ENCODE results near the gene MGAT3.

DNA sequence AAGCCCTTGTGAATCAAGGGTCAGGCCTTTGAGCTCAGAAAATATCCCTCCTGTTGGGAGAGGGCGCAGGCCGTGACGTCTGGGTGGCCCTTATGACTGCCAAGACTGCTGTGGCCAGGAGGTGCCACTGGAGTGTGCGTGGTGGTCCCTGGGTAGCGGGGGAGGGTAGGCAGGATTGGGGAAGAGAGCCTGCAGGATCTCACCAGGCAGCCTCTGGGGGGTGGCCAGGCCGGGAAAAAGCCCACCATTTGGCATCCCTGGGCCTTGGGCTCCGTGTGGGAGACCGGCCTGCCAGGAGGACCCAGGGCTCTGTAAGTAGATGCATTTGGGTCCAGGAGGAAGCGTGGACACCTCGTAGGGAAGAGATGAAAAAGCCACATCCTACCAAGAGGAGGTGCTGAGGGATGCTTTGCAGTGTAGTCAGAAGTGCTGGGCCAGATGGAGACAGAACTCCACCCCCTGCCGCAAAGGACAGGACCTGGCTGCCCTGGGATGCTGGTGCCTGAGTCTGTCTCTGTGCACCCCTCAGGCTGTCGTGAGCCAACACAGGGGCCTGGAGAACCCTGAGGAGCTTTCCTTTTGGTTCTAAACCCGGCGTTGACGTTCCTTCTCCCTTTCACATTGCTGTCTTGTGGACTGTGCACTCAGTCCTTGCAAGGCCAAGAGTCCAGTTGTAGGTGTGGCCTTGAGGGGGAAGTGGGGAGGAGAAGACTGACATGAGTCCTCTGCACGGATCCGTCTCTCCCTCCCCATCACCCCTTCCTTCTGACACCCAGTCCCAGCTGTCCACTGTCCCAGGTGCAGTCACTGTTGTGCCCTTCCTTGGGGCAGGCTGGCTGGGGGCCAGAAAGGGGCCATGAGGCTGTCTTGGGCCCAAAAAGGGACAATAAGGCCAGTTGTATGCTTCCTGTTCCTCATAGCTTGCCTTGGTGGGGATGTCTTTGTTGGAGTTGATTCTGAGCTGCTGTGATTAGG lies 32.6 kb downstream of the MGAT3 start:
- TF ChIP-seq, protein P1, sequence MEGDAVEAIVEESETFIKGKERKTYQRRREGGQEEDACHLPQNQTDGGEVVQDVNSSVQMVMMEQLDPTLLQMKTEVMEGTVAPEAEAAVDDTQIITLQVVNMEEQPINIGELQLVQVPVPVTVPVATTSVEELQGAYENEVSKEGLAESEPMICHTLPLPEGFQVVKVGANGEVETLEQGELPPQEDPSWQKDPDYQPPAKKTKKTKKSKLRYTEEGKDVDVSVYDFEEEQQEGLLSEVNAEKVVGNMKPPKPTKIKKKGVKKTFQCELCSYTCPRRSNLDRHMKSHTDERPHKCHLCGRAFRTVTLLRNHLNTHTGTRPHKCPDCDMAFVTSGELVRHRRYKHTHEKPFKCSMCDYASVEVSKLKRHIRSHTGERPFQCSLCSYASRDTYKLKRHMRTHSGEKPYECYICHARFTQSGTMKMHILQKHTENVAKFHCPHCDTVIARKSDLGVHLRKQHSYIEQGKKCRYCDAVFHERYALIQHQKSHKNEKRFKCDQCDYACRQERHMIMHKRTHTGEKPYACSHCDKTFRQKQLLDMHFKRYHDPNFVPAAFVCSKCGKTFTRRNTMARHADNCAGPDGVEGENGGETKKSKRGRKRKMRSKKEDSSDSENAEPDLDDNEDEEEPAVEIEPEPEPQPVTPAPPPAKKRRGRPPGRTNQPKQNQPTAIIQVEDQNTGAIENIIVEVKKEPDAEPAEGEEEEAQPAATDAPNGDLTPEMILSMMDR (IDR thresholded peaks at IDR 0.05) = no peak
- no peak for TF ChIP-seq POLR2A (IDR thresholded peaks at IDR 0.05)

All from thyroid gland (tissue), 4 donors.